ENCODE results near the gene PFKL.

The PFKL gene

DNA sequence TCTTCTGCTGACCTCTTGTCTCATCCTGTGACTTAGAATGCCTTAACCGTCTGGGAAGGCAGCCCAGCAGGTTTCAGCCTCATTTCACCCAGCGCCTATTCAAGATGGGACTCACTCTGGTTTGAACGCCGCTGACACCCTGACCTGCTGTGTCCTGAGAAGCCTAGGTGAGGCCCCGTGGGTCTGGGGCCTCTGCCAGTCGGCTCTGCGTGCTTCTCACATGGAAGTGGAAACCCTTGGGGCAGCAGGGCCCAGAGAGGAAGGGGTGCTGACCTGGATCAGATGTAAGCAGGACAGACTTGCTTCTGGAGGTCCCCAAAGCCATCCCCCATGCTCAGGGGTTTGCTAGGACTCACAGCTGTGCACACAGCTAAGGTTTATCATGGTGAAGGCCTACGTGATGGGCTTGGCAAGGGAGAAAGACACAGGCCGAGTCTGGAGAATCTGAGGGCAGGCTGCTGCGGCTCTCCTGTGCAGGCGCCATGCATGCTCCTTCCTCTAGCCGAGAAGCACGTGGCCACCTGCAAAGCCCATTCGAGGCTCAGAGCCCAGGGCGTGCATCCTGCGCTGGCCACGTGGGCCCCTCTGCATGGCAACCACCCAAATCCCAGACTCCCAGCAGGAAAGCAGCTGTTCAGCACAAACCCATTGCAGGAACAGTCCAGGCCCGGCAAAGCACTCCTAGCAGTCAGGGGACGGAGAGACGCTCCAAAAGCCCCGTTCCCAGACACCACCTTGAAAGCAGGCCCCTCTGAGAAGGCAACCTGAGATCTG lies 57.4 kb downstream of the PFKL start:
- TF ChIP-seq, protein P1, sequence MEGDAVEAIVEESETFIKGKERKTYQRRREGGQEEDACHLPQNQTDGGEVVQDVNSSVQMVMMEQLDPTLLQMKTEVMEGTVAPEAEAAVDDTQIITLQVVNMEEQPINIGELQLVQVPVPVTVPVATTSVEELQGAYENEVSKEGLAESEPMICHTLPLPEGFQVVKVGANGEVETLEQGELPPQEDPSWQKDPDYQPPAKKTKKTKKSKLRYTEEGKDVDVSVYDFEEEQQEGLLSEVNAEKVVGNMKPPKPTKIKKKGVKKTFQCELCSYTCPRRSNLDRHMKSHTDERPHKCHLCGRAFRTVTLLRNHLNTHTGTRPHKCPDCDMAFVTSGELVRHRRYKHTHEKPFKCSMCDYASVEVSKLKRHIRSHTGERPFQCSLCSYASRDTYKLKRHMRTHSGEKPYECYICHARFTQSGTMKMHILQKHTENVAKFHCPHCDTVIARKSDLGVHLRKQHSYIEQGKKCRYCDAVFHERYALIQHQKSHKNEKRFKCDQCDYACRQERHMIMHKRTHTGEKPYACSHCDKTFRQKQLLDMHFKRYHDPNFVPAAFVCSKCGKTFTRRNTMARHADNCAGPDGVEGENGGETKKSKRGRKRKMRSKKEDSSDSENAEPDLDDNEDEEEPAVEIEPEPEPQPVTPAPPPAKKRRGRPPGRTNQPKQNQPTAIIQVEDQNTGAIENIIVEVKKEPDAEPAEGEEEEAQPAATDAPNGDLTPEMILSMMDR (IDR thresholded peaks at IDR 0.05): no peak

DNA sequence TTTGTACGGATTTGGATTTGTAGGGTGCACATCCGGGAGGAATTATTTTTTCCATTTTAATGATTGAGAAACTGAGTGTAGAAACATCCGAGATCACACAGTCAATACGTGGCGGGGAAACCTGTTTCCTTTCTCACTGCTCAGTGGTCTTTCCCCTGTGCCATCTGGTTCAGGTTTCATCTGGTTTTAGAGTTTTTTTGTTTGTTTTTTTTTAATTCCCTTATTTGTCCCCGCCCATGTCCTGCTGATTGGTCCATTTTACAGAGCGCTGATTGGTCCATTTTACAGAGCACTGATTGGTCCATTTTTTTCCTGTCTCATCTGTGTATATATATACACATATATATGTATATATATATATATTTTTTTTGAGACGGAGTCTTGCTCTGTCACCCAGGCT lies 59.5 kb downstream of the PFKL start:
- TF ChIP-seq, protein P1 (IDR thresholded peaks at IDR 0.05): no peak

DNA sequence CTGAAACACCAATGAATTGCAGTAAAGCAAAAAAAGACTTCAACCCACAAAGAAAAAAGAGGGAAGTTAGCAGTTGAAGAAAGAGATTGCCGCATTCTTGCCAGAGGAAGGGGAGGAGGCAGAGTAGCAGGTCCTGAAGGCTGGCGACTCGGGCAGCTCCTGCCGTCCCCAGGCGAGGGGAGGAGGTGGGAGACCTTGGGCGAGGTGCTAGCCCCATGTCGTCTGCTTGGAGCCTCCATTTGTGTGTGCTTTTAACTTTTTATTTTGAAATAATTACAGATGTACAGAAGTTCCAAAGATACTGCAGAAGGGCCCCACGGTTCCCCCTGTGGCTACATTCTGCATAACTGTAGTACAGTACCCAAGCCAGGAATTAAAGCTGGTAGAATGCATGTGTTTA lies 60.3 kb downstream of the PFKL start:
- TF ChIP-seq, protein P1 (IDR thresholded peaks at IDR 0.05): no peak

DNA sequence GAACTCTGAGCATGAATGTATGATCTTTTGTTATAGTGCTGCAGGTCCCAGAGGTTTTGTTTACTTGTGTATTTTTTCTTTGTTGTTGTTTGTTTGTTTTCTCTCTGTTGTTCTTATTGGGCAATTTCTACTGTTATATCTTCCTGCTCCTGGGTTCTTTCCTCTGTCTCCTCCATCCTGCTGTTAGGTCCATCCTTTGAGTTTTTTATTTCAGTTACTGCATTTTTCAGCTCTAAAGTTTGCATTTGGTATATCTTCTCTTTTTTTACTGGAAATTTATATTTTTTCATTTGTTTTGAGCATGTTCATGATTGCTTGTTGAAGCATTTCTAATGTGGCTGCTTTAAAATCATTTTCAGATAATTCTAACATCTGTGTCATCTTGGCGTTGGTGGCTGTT lies 63.4 kb downstream of the PFKL start:
- TF ChIP-seq, protein P1 (IDR thresholded peaks at IDR 0.05): no peak

DNA sequence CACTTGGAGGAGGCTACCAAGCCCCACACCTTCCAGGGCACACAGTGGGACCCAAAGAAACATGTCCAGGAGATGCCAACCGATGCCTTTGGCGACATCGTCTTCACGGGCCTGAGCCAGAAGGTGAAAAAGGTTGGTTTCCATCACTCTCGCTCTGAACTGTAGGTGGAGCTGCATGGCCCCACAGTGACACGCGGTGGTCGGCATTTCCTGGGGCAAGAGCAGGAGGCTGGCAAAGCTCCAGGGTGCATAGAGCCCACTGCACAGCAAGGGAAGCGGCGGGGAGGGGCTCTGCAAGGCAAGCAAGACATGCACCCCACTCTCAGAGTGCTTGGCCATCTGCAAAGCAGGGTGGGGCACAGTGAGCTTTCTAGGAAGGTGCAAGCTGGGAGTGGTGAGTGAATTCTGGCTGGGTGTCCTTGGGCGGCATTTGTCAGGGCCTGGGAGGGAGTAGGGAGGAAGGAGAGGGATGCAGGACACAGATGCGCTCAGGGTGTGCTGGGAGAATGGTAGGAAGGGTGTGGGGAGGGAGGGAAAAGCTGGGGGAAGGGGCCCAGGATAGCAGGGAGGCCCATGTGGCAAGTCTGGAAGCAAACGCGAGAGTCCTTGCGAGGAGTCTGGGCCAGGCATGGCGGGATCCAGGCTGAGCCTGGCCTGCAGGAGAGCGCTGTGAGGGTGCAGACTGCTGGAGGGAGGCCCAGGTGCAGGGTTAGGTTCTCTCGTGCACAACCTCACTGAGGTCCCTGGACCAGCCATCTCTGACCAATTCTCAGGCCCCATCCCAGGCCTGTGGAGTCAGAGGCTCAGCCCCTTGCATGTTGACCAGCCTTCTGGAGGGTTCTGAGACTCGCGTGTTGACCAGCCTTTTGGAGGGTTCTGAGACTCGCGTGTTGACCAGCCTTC lies 64.5 kb downstream of the PFKL start:
- TF ChIP-seq, protein P1 (IDR thresholded peaks at IDR 0.05): no peak

DNA sequence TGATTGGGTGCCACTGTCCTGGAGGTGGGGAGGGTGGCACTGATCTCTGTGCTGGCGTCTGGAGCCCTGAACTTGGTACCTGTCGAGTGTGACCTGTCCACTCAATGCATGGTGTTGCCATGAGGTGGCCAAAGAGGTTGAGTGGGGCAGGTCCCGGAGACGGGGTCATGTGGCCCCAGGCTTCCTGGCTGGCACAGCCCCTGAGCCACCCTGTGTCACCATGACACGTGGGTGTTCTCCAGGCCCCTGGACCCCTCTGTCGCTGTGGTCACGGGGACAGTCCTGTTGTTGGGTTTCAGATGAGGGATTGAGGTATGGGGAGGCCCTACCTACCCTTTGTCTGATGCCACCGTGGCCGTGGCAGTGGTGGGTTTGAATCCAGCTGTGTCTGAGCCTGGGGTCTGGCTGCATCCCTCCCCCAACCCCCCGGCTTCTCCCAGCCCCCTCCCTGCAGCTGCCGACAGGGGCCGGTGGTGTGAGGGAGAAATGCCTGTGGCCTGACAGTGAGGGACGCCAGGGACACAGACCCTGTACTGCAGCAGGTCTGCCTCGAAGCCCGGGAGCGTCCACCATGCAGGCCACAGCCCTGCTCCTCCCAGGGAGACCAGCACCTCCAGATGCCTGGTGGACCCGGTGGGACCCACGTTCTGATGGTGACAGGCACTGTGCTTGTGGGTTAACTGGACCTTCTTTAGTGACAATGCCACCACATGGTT lies 65.6 kb downstream of the PFKL start:
- TF ChIP-seq, protein P1 (IDR thresholded peaks at IDR 0.05): no peak

DNA sequence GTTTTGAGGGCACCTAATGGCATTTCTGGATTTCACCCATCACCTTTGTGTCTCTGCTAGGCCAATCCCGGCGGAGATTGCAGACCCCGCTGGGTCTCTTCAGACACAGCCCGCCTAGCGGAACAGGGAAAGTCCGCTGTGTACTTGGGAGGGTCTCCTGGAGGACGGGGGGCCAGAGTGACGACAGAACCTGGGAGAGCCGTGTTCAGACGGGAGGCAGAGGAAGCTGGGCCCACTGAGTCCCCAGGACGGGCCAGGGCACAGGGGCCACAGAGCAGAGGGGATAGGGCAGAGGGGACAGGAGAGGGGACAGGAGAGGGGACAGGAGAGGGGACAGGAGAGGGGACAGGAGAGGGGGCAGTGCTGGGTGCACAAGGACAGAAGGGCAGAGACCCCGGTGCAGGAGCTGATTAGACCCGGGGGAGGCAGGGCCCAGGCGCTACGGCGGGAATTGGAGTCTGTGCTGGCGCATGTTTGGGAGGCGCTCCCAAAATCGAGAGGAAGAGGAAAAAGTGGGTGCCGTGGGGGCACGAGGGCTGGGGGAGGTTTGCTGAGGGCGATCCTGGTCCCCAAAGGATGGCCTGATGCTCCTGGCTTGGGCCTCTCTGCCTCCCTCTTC lies 66.2 kb downstream of the PFKL start:
- TF ChIP-seq, protein P1 (IDR thresholded peaks at IDR 0.05): no peak

Data from LNCAP (cell line).